H9 (cell line): ENCODE measurements around the gene AMER3. TPM values are rescaled to one million over a fixed set of nuclear protein-coding genes. Genes with fewer than 3 reads are reported as not detected.

Source experiments
- DNase-seq: peaks from one replicate; pipeline ENCODE4 v3.0.0-alpha.2; 2017
- H2AFZ ChIP-seq: one replicate; pipeline ENCODE4 v1.6.1; 2013; ENCODE audit warnings: mild to moderate bottlenecking, low read length, control low read depth, moderate library complexity
- H2AK5ac ChIP-seq: 2 replicates; pipeline ENCODE4 v1.6.1; 2013; ENCODE audit warnings: low read length, control low read depth, mixed read lengths; ENCODE audit not compliant: insufficient read length
- H2BK120ac ChIP-seq: one replicate; pipeline ENCODE4 v1.6.1; 2013; ENCODE audit warnings: low read depth, mild to moderate bottlenecking, low read length, control low read depth, inconsistent platforms; ENCODE audit not compliant: poor library complexity, severe bottlenecking
- H2BK12ac ChIP-seq: 2 replicates; pipeline ENCODE4 v1.6.1; 2013; ENCODE audit warnings: low read length, control low read depth, mixed read lengths, low read depth; ENCODE audit not compliant: insufficient read length
- H2BK15ac ChIP-seq: 2 replicates; pipeline ENCODE4 v1.6.1; 2013; ENCODE audit warnings: low read depth, low read length, control low read depth
- H2BK20ac ChIP-seq: one replicate; pipeline ENCODE4 v1.6.1; 2013; ENCODE audit warnings: low read depth, mild to moderate bottlenecking, low read length, control low read depth, inconsistent platforms; ENCODE audit not compliant: poor library complexity, severe bottlenecking
- H2BK5ac ChIP-seq: 2 replicates; pipeline ENCODE4 v1.6.1; 2013; ENCODE audit warnings: low read length, control low read depth, mixed read lengths; ENCODE audit not compliant: insufficient read length
- H3K14ac ChIP-seq: 2 replicates; pipeline ENCODE4 v1.6.1; 2013; ENCODE audit warnings: low read length, control low read depth; ENCODE audit not compliant: insufficient read depth
- H3K18ac ChIP-seq: 2 replicates; pipeline ENCODE4 v1.6.1; 2013; ENCODE audit warnings: low read depth, mild to moderate bottlenecking, mixed read lengths, low read length, control low read depth; ENCODE audit not compliant: insufficient read length
- H3K23ac ChIP-seq: 2 replicates; pipeline ENCODE4 v1.6.1; 2013; ENCODE audit warnings: low read length, control low read depth, mixed read lengths, low read depth; ENCODE audit not compliant: insufficient read length
- H3K23me2 ChIP-seq: 2 replicates; pipeline ENCODE4 v1.6.1; 2013; ENCODE audit warnings: low read depth, mild to moderate bottlenecking, mixed read lengths, low read length, control low read depth; ENCODE audit not compliant: insufficient read length, poor library complexity, severe bottlenecking
- H3K27ac ChIP-seq: 2 replicates; pipeline ENCODE4 v1.5.1; 2013; ENCODE audit warnings: low read length, control low read depth, mixed read lengths, low read depth; ENCODE audit not compliant: insufficient read length
- H3K27me3 ChIP-seq: 2 replicates; pipeline ENCODE4 v1.6.1; 2013; ENCODE audit warnings: low read length, control low read depth, inconsistent platforms; ENCODE audit not compliant: insufficient read depth
- H3K4ac ChIP-seq: 2 replicates; pipeline ENCODE4 v1.6.1; 2013; ENCODE audit warnings: low read depth, mild to moderate bottlenecking, control low read depth, inconsistent platforms, low read length, moderate library complexity
- H3K4me1 ChIP-seq: 2 replicates; pipeline ENCODE4 v1.6.1; 2013; ENCODE audit warnings: low read length, control low read depth, inconsistent platforms; ENCODE audit not compliant: insufficient read depth
- H3K4me2 ChIP-seq: 2 replicates; pipeline ENCODE4 v1.6.1; 2013; ENCODE audit warnings: low read length, control low read depth, mixed read lengths; ENCODE audit not compliant: insufficient read length, insufficient read depth
- H3K56ac ChIP-seq: 2 replicates; pipeline ENCODE4 v1.6.1; 2013; ENCODE audit warnings: low read depth, mild to moderate bottlenecking, mixed read lengths, low read length, control low read depth; ENCODE audit not compliant: insufficient read length
- H3K79me1 ChIP-seq: 2 replicates; pipeline ENCODE4 v1.6.1; 2013; ENCODE audit warnings: low read depth, mild to moderate bottlenecking, moderate library complexity, low read length, control low read depth, inconsistent platforms; ENCODE audit not compliant: insufficient read depth, poor library complexity, severe bottlenecking
- H3K79me2 ChIP-seq: 2 replicates; pipeline ENCODE4 v1.6.1; 2013; ENCODE audit warnings: low read length, control low read depth, inconsistent platforms; ENCODE audit not compliant: insufficient read depth
- H3K9ac ChIP-seq: 2 replicates; pipeline ENCODE4 v1.6.1; 2013; ENCODE audit warnings: low read length, control low read depth, mixed read lengths; ENCODE audit not compliant: insufficient read length; ENCODE audit errors: extremely low read depth
- H3K9me3 ChIP-seq: one replicate; pipeline ENCODE4 v1.6.1; 2013; ENCODE audit warnings: low read depth, low read length, inconsistent platforms; ENCODE audit not compliant: control insufficient read depth
- H3T11ph ChIP-seq: one replicate; pipeline ENCODE4 v1.6.1; 2013; ENCODE audit warnings: mild to moderate bottlenecking, low read length, control low read depth, inconsistent platforms
- H4K20me1 ChIP-seq: one replicate; pipeline ENCODE4 v1.6.1; 2013; ENCODE audit not compliant: control insufficient read depth, insufficient read length, insufficient read depth
- H4K5ac ChIP-seq: 2 replicates; pipeline ENCODE4 v1.6.1; 2013; ENCODE audit warnings: low read depth, mild to moderate bottlenecking, mixed read lengths, low read length, control low read depth; ENCODE audit not compliant: insufficient read length
- H4K8ac ChIP-seq: replicated peaks from 2 replicates; pipeline ENCODE4 v1.6.1; 2013; ENCODE audit warnings: low read length, control low read depth, mixed read lengths, low read depth; ENCODE audit not compliant: insufficient read length
- H4K91ac ChIP-seq: 2 replicates; pipeline ENCODE4 v1.6.1; 2013; ENCODE audit warnings: low read depth, mild to moderate bottlenecking, moderate library complexity, mixed read lengths, low read length, control low read depth; ENCODE audit not compliant: insufficient read length
- H3K27ac Mint-ChIP-seq, 3 experiments: 2 replicates in 2 of 3; 3 replicates in 1 of 3; pipeline ENCODE4 v1.8.0; 2020 to 2021; ENCODE audit warnings: mixed read lengths in 3 of 3, mild to moderate bottlenecking in 1 of 3, moderate library complexity in 1 of 3
- H3K27me3 Mint-ChIP-seq: 2 replicates; pipeline ENCODE4 v1.8.0; 2021; ENCODE audit warnings: low read depth, mild to moderate bottlenecking, moderate library complexity, mixed read lengths
- H3K36me3 Mint-ChIP-seq, 3 experiments: 2 replicates in 2 of 3; 3 replicates in 1 of 3; pipeline ENCODE4 v1.8.0; 2020 to 2021; ENCODE audit warnings: low read depth in 3 of 3, mixed read lengths in 3 of 3; ENCODE audit not compliant: insufficient read depth in 1 of 3
- H3K4me1 Mint-ChIP-seq, 2 experiments: 2 replicates each; pipeline ENCODE4 v1.8.0; 2020; ENCODE audit warnings: mixed read lengths in 2 of 2
- H3K4me3 Mint-ChIP-seq, 2 experiments: 2 replicates in 1 of 2; 3 replicates in 1 of 2; pipeline ENCODE4 v1.8.0; 2020 to 2021; ENCODE audit warnings: mild to moderate bottlenecking in 2 of 2, mixed read lengths in 2 of 2, moderate library complexity in 1 of 2
- H3K9me3 Mint-ChIP-seq, 2 experiments: 2 replicates in 1 of 2; 3 replicates in 1 of 2; pipeline ENCODE4 v1.8.0; 2020; ENCODE audit warnings: mild to moderate bottlenecking in 2 of 2, mixed read lengths in 2 of 2, moderate library complexity in 1 of 2
- CTCF ChIP-seq: fragments of 200-600 bp; sonication (generic); conservative IDR thresholded peaks from 3 replicates; pipeline ENCODE4 v1.8.0; 2021; ENCODE audit warnings: antibody characterized with exemption, mild to moderate bottlenecking
- WGBS: extraction: QIAGEN DNeasy Blood & Tissue Kit; methylation state at CpG from one replicate; pipeline ENCODE4 v1.1.7; 2013; ENCODE audit warnings: missing lambda C conversion rate, low lambda C conversion rate, mixed read lengths; ENCODE audit not compliant: insufficient read length; ENCODE audit errors: extremely low coverage; 5-methylcytosine and 5-hydroxymethylcytosine counted together
- total RNA-seq: library from RNA; stranded (reverse); gene quantifications from 2 replicates; pipeline ENCODE4 v1.2.1, GENCODE V29; 2021

AMER3 gene
- total RNA-seq, 1 experiment from 2014 or later, result 0.59 TPM

- peaks cover 35% of the 10 kb centered on the region for H3K27me3 Mint-ChIP-seq
- Histone ChIP-seq H3K14ac (no peak overlapping the region), H4K8ac (no peak overlapping the region), H3K79me1 (no peaks in the 10 kb centered on the region), H4K91ac (no peak overlapping the region), H3K4me2 (no peak overlapping the region), H3K4me1 (no peaks in the 10 kb centered on the region), H3K23me2 (peaks cover 13% of the 10 kb centered on the region), H2BK12ac (no peak overlapping the region), H2AK5ac (no peak overlapping the region), H3K27ac (no peak overlapping the region), H2BK15ac (no peak overlapping the region), H4K5ac (no peak overlapping the region), H3K9ac (no peak overlapping the region), H3K56ac (no peak overlapping the region), H3K27me3 (peaks cover 3% of the 10 kb centered on the region; the same call in 1 of the 2 replicates), H2AFZ (no peak overlapping the region), H3K9me3 (no peaks in the 10 kb centered on the region), H3K18ac (no peak overlapping the region), H2BK20ac (no peak overlapping the region), H3K23ac (no peak overlapping the region), H4K20me1 (no peaks in the 10 kb centered on the region), H3T11ph (no peak overlapping the region), H2BK120ac (no peak overlapping the region), H3K79me2 (no peaks in the 10 kb centered on the region), H3K4ac (no peak overlapping the region), H2BK5ac (no peak overlapping the region)
- H3K36me3 Mint-ChIP-seq, result no peaks in the 10 kb centered on the region; a peak in 1 of 7 replicates
- TF ChIP-seq CTCF, result no peak
- no peak overlapping the region for H3K27ac Mint-ChIP-seq
- H3K4me1 Mint-ChIP-seq, result peaks cover 6% of the 10 kb centered on the region in 2 experiments
- H3K4me3 Mint-ChIP-seq, result no peak overlapping the region
- H3K9me3 Mint-ChIP-seq, result peaks cover 6 to 14% of the 10 kb centered on the region in 2 experiments; a peak in 4 of 5 replicates
- no CpG with 5 or more reads among the region's 2 CpGs for WGBS
- DNase-seq, result no peak
Observed at GRCh38 chr2:130724455-130724854, 30.9 kb upstream of the AMER3 start.
